HG03139 (cell line): ENCODE measurements around the gene BHLHA15.

Experiments
- ATAC-seq: cut with Tn5 transposase; IDR thresholded peaks from one replicate; pipeline ENCODE4 v1.9.1; 2021; ENCODE audit not compliant: unreplicated experiment

BHLHA15 gene

DNA sequence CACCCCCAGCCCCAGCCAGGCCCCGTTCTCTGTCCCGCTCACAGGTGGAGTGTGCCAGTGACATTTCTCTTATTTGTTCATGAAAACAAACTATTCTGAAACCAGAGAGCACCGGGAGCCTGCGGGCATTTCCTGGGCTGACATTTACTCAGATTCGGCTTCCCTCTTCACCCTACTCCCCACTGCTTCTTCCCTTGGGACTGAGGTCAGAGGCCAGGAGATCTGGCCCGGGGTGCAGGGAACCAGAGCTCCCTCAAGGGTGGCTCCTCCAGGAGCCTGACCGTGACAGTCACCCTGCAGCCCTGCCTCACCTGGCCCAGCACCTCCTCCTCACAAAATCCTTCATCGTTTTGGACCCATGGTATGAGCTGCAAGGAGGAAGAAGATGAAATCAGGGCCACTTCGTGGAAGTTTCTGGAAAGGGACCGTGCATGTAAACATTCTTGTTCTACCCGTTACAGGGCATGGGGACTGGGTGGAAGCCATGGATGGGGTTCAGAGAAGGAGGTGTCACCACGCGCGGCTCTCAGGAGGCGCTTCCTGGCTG lies 12.2 kb downstream of the BHLHA15 start:
- ATAC-seq = no peak

- no peak for ATAC-seq
Observed at GRCh38 chr7:98223898-98224700, 12.9 kb downstream of the BHLHA15 start.

GRCh38 chr7:98224701-98225181 lies 13.5 kb downstream of the BHLHA15 start:
- ATAC-seq = no peak

GRCh38 chr7:98225913-98226614 lies 14.8 kb downstream of the BHLHA15 start:
- no peak for ATAC-seq

DNA sequence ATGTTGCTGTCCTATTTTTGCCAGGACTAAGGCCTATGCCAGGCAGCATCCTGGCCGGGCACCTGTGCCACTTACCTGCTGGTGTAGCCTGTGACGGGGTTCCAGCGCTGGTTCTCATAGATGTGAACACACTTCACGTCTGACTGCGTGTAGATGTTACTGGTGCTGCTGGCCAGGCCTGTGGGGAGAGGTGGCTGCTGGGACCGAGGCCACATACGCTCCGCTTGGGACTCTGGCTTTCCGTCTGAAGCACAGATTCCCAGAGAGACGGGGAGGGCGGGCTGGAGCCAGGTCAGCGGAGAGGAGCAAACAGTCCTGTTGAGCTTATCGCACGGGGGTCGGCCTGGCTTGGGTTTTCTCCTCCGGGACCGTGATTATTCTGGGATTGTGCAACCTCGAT lies 16.7 kb downstream of the BHLHA15 start:
- no peak for ATAC-seq

- ATAC-seq = no peak
Observed at GRCh38 chr7:98228801-98229200, 17.6 kb downstream of the BHLHA15 start.

- no peak for ATAC-seq
Observed at GRCh38 chr7:98229441-98229840, 18.2 kb downstream of the BHLHA15 start.

DNA sequence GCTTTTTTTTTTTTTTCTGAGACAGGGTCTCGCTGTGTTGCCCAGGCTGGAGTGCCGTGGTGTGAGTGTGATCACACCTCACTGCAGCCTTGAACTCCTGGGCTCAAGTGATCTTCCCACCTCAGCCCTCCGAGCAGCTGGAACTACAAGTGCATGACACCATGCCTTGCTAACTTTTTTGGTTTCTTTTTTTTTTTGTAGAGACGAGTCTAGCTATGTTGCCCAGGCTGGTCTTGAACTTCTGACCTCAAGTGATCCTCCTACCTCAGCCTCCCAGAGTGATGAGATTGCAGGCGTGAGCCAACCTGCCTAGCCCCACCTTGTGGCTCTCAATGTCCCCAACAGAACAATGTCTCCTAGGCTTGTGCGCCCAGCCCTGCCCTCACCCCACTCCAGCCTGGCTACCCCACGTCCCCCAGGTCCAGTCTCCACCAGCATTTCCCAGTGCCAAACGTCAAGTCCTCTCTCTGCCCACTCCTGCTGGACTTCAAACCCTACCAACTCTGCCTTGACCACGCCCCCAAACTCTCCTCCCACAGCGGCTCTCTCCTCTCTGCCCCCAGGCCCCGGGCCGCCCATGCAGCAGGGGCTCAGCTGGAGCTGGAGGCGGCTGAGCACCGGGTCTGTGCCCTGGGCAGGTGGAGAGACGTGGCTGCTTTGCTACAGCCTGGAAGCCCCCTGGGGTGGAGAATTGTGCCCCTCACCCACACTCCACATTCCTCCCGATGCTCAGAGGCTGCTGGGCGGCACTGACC lies 18.9 kb downstream of the BHLHA15 start:
- no peak for ATAC-seq

DNA sequence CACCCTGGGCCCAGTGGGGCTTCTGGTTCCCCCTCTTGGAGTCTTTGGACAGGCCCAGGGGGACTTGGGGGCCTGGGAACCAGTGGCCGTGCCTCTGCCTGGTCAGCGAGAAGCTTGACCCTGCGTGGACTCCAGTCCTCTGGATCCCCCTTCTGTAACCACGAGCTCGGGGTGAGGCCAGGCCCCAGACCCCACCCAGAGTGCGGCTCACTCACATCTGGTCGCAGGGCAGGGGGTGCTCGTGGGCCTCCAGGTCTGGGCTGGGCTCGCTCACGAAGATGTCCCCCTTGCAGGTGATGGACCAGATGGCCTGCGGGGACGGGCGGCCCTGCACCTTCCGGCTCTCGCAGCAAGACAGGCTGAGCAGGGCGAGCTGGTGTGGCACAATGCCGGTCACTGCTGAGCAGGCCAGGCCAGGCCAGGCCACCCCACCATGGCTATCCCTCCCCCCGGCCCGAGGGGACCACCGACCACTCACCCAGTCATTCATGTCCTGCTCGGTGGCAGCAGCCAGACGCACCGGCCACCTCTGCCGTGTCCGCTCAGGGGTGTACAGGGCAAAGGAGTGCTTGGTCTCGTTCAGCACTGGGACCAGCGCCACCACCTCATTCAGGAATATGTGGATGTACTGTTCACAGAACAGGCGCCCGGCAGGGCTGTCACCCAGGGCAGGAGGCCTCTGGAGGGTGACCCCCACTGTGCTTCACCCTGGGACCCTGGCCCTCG lies 19.7 kb downstream of the BHLHA15 start:
- no peak for ATAC-seq

- no peak for ATAC-seq
Observed at GRCh38 chr7:98231493-98232262, 20.4 kb downstream of the BHLHA15 start.

GRCh38 chr7:98232263-98232585 lies 21.0 kb downstream of the BHLHA15 start:
- no peak for ATAC-seq

GRCh38 chr7:98232799-98233198 lies 21.6 kb downstream of the BHLHA15 start:
- ATAC-seq = no peak

DNA sequence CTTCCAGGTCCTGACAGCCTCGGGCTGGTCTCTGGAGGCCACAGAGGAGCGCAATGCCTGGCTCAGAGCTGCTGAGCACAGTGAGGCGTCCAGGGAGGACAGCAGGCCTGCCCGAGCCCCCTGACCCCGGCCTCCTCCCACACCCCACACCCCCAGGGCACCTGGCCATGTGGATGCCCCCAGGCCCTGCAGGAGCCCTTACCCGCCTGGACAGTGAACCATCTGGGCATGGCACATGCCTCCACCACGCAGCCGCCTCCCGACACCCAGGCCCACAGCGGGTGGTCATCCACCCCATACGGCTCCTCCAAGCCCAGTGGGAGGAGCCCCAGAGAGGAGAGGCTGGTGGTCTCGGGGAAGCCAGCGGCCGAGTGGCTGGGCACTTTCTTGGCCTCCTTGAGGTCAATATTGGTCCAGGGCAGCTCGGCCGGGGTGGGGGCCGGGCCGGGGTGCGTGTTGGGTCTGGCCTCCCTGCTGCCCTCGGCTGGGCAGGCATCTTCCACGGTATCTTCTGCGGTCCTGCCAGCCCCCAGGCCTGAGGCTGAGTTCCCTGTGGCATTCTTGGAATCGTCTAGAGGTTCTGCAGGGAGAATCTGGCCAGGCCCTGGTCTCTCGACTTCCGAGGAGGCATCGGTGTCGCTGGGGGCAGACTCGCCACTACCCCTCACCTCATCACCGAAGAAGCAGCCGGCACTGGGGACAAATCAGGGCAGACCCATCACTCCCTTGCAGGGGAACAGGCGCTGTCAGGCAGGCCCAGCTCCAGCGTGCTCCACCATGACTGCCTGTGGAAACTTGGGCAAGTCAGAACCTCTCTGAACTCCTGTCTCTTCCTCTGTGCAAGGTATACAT lies 22.2 kb downstream of the BHLHA15 start:
- ATAC-seq = no peak

GRCh38 chr7:98234429-98235147 lies 23.3 kb downstream of the BHLHA15 start:
- no peak for ATAC-seq

DNA sequence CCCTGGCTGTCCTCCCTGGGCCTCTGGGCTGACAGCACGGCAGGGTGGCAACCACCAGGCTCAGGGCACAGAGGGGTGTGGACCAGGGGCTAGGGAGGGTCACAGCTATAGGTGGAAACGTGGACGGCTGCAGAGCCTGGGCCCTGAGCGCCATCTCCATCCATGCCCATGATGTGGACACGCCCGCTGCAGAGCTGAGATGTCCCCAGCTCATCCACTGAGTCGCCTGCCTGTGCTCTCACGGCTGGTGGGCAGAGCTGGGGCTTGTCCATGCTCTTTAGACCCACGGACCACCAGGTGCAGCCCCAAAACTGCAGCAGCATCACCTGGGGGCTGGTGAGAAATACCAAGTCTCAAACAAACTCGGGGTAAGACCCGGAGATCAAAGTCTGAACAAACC lies 24.7 kb downstream of the BHLHA15 start:
- ATAC-seq = no peak

DNA sequence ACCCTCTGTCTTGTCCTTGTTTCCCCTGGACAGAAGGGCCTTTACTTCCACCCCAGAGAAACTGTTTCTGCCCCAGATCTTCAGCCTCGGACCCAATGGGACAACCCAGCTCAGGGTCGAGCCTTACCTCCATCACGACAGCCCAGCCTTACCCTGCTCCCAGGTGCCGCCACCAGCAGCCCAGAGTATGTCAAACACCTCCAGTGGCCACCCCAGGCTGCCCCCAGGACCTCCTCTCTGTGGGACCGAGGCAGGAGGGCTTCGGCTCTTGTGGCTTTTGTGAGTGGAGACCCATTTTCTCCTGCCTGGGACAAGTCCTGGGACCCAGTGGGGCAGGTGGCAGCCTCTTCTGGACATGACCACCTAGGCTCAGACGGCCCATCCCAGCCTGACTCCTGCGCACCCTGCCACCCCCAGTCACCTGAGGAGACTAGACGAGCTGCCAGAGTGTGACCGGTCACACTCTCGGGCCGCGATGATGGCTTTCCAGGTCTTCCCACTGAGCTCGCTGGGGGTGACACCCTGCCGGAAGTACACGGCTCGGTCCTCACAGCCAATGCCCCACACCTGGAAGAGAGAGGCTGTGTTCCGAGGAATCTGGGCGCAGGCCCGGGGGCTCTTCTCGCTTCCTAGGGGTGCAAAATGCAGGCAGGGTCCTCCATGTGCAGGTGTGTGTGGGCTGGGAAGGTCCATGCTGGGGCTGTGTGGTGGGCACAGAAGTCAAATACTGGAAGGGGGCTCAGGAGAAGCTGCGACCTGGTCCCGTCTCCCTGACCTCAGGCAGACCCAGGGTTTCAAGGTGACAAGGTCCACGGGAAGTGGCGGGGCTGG lies 25.3 kb downstream of the BHLHA15 start:
- no peak for ATAC-seq

- no peak for ATAC-seq
Observed at GRCh38 chr7:98238076-98238475, 26.8 kb downstream of the BHLHA15 start.

DNA sequence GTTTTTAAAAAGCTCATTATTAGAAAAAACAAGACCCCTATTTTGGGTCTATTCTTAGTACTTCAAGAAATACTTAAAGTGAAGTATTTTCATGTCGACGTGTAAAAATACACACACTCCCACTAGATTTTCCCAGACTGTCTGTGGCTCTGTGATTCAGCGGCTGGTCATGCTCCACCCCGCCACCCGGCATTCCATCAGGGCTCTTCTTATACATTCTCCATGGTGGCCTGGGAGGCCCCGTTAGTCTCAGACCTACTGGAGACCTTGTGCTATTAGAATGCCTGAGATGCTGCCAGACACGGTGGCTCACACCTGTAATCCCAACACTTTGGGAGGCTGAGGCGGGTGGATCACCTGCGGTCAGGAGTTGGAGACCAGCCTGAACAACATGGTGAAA lies 27.7 kb downstream of the BHLHA15 start:
- ATAC-seq = no peak
